CD4-positive, alpha-beta memory T cell (primary cell): ENCODE results near the gene AREL1. TPM values are rescaled to one million over a fixed set of nuclear protein-coding genes. Genes with fewer than 3 reads are reported as not detected.

Experiments used
- CTCF ChIA-PET: fragments of 350-600 bp; sonication (Branson Sonifier 250); formaldehyde crosslinking; loops from one replicate; lab custom pipeline; 2021; ENCODE audit warnings: inconsistent platforms; ENCODE audit not compliant: partially characterized antibody; lab: Charles Lee
- POLR2A ChIA-PET: fragments of 350-600 bp; sonication (Branson Sonifier 250); formaldehyde crosslinking; loops from one replicate; lab custom pipeline; 2021; ENCODE audit not compliant: partially characterized antibody; lab: Charles Lee
- DNase-seq, 5 donors: peaks; one replicate each; pipeline versions ENCODE4 v3.0.0 to v3.0.0-alpha.2; 2020 to 2022; ENCODE audit warnings: mixed read lengths in 1 of 5
- H3K27ac ChIP-seq: one replicate; pipeline ENCODE4 v1.7.0; 2013; ENCODE audit warnings: low read depth, low read length
- H3K27me3 ChIP-seq: 2 replicates; pipeline ENCODE4 v1.7.0; 2013; ENCODE audit warnings: mild to moderate bottlenecking, low read length, moderate library complexity; ENCODE audit not compliant: insufficient read depth
- H3K36me3 ChIP-seq: 2 replicates; pipeline ENCODE4 v1.7.0; 2013; ENCODE audit warnings: mild to moderate bottlenecking, low read length, moderate library complexity; ENCODE audit not compliant: insufficient read depth
- H3K4me1 ChIP-seq: 2 replicates; pipeline ENCODE4 v1.7.0; 2013; ENCODE audit warnings: mild to moderate bottlenecking, low read length, moderate library complexity; ENCODE audit not compliant: insufficient read depth
- H3K4me3 ChIP-seq, 2 donors: one replicate each; pipeline ENCODE4 v1.7.0; 2013; ENCODE audit warnings: low read length in 2 of 2, mild to moderate bottlenecking in 1 of 2
- H3K9me3 ChIP-seq, 2 donors: one replicate each; pipeline ENCODE4 v1.7.0; 2013; ENCODE audit warnings: low read length in 2 of 2, control low read depth in 1 of 2; ENCODE audit not compliant: control insufficient read depth in 1 of 2
- H3K27ac Mint-ChIP-seq, 7 donors: one replicate each; pipeline ENCODE4 v1.8.0; 2020 to 2021; ENCODE audit warnings: mixed read lengths in 7 of 7, mild to moderate bottlenecking in 6 of 7, inconsistent platforms in 3 of 7, moderate library complexity in 3 of 7
- H3K27me3 Mint-ChIP-seq, 2 donors: one replicate each; pipeline ENCODE4 v1.8.0; 2020 to 2021; ENCODE audit warnings: mixed read lengths in 2 of 2
- H3K36me3 Mint-ChIP-seq, 2 donors: one replicate each; pipeline ENCODE4 v1.8.0; 2020 to 2021; ENCODE audit warnings: mixed read lengths in 2 of 2, inconsistent platforms in 1 of 2, mild to moderate bottlenecking in 1 of 2
- H3K4me1 Mint-ChIP-seq, 4 donors: one replicate each; pipeline ENCODE4 v1.8.0; 2020 to 2021; ENCODE audit warnings: mixed read lengths in 4 of 4, mild to moderate bottlenecking in 1 of 4
- H3K4me3 Mint-ChIP-seq, 8 donors: one replicate each; pipeline ENCODE4 v1.8.0; 2020 to 2021; ENCODE audit warnings: mixed read lengths in 8 of 8, mild to moderate bottlenecking in 7 of 8, moderate library complexity in 6 of 8, inconsistent platforms in 3 of 8
- H3K9me3 Mint-ChIP-seq, 8 donors: one replicate each; pipeline ENCODE4 v1.8.0; 2020 to 2021; ENCODE audit warnings: mixed read lengths in 8 of 8, mild to moderate bottlenecking in 5 of 8, inconsistent platforms in 3 of 8, moderate library complexity in 1 of 8
- intact Hi-C: fragments of 100-400 bp; cut with micrococcal nuclease; formaldehyde crosslinking; loops from one replicate; pipeline ENCODE4 v1.15.1; 2023
- polyA plus RNA-seq, 2 donors: library from polyadenylated mRNA; unstranded; fragments of 300-500 nt; fragmentation: Illumina TruSeq; gene quantifications; one replicate each; pipeline ENCODE4 v1.2.3, GENCODE V29; 2021
- total RNA-seq, 2 experiments: library from RNA; stranded (reverse); gene quantifications; one replicate each; pipeline ENCODE4 v1.2.3, GENCODE V29; 2021

Gene AREL1
- total and polyA plus RNA-seq, 4 experiments from 2014 or later = 16.2 to 46.1 (median 34.3) TPM

- POLR2A ChIA-PET = no interaction called here
- Mint-ChIP-seq H3K36me3 (peaks cover 56 to 79% of the 10 kb centered on the region in 2 donors), H3K4me3 (no peak overlapping the region), H3K27me3 (no peaks in the 10 kb centered on the region), H3K27ac (peak overlapping the region in 1 of 7 donors; percentile 36), H3K4me1 (peaks cover 0 to 2% (median 0%) of the 10 kb centered on the region in 4 donors), H3K9me3 (no peaks in the 10 kb centered on the region)
- intact Hi-C loops = no loop called here
- no peak for DNase-seq
- H3K4me1 ChIP-seq = no peaks in the 10 kb centered on the region
- no peaks in the 10 kb centered on the region for H3K27me3 ChIP-seq
- CTCF ChIA-PET = no interaction called here
- peaks cover 60% of the 10 kb centered on the region for H3K36me3 ChIP-seq
- H3K4me3 ChIP-seq = no peak overlapping the region
- H3K27ac ChIP-seq = no peak overlapping the region
- H3K9me3 ChIP-seq = no peaks in the 10 kb centered on the region
Observed at GRCh38 chr14:74673768-74674167, 39.1 kb downstream of the AREL1 start.

GRCh38 chr14:74671789-74672188 lies 41.1 kb downstream of the AREL1 start:
- no peak overlapping the region for H3K27ac ChIP-seq
- CTCF ChIA-PET = interaction anchor here (0.7 kb wide), 1 partner anchor 63 kb away, joined by 3 read pairs; no protein-coding TSS in a partner anchor
- H3K36me3 Mint-ChIP-seq = peaks cover 69 to 90% of the 10 kb centered on the region in 2 donors

GRCh38 chr14:74670726-74671411 lies 42.0 kb downstream of the AREL1 start:
- POLR2A ChIA-PET = no interaction called here
- intact Hi-C loops = no loop called here
- DNase-seq = no peak
- peaks cover 66 to 90% of the 10 kb centered on the region in 2 donors for H3K36me3 Mint-ChIP-seq
- H3K27ac ChIP-seq = no peak overlapping the region
- H3K27me3 Mint-ChIP-seq = no peaks in the 10 kb centered on the region
- H3K9me3 Mint-ChIP-seq = no peaks in the 10 kb centered on the region
- H3K4me3 Mint-ChIP-seq = no peak overlapping the region
- H3K4me3 ChIP-seq = no peak overlapping the region
- CTCF ChIA-PET = interaction anchor here (0.6 to 1.7 kb wide), 4 partner anchors 58 to 132 kb away, joined by 3 to 6 read pairs (median 4); partner anchors contain the start of gene LTBP2
- no peaks in the 10 kb centered on the region for H3K4me1 Mint-ChIP-seq
- no peaks in the 10 kb centered on the region for H3K9me3 ChIP-seq
- peaks cover 67% of the 10 kb centered on the region for H3K36me3 ChIP-seq
- H3K27me3 ChIP-seq = no peaks in the 10 kb centered on the region
- no peaks in the 10 kb centered on the region for H3K4me1 ChIP-seq
- H3K27ac Mint-ChIP-seq = no peak overlapping the region

More at GRCh38 chr14:74671789-74672188, 41.1 kb downstream of the AREL1 start:
- DNase-seq = no peak
- Mint-ChIP-seq H3K4me3 (no peak overlapping the region), H3K27me3 (no peaks in the 10 kb centered on the region), H3K9me3 (no peaks in the 10 kb centered on the region), H3K27ac (no peak overlapping the region), H3K4me1 (peaks cover 0 to 2% (median 0%) of the 10 kb centered on the region in 4 donors)
- no peaks in the 10 kb centered on the region for H3K27me3 ChIP-seq
- POLR2A ChIA-PET = no interaction called here
- H3K4me3 ChIP-seq = no peak overlapping the region
- intact Hi-C loops = no loop called here
- no peaks in the 10 kb centered on the region for H3K9me3 ChIP-seq
- H3K36me3 ChIP-seq = peaks cover 74% of the 10 kb centered on the region
- no peaks in the 10 kb centered on the region for H3K4me1 ChIP-seq

GRCh38 chr14:74669846-74670245 lies 43.0 kb downstream of the AREL1 start:
- Mint-ChIP-seq H3K36me3 (peaks cover 67 to 88% of the 10 kb centered on the region in 2 donors), H3K4me3 (no peak overlapping the region), H3K9me3 (no peaks in the 10 kb centered on the region), H3K4me1 (no peaks in the 10 kb centered on the region), H3K27ac (no peak overlapping the region), H3K27me3 (no peaks in the 10 kb centered on the region)
- Histone ChIP-seq H3K9me3 (no peaks in the 10 kb centered on the region), H3K27me3 (no peaks in the 10 kb centered on the region), H3K4me1 (no peaks in the 10 kb centered on the region), H3K4me3 (no peak overlapping the region), H3K36me3 (peaks cover 63% of the 10 kb centered on the region), H3K27ac (no peak overlapping the region)
- ChIA-PET POLR2A (no interaction called here), CTCF (interaction anchor here (0.9 to 1.7 kb wide), 3 partner anchors 57 to 61 kb away, joined by 3 to 6 read pairs (median 3); partner anchors contain the start of gene LTBP2)
- intact Hi-C loops = no loop called here
- no peak for DNase-seq

GRCh38 chr14:74669256-74669655 lies 43.6 kb downstream of the AREL1 start:
- POLR2A ChIA-PET = no interaction called here
- Mint-ChIP-seq H3K9me3 (no peaks in the 10 kb centered on the region), H3K4me1 (no peaks in the 10 kb centered on the region), H3K4me3 (no peak overlapping the region), H3K27me3 (no peaks in the 10 kb centered on the region), H3K27ac (no peak overlapping the region), H3K36me3 (peaks cover 70 to 88% of the 10 kb centered on the region in 2 donors)
- Histone ChIP-seq H3K4me3 (no peak overlapping the region), H3K9me3 (no peaks in the 10 kb centered on the region), H3K27me3 (no peaks in the 10 kb centered on the region), H3K4me1 (no peaks in the 10 kb centered on the region), H3K27ac (no peak overlapping the region), H3K36me3 (peaks cover 67% of the 10 kb centered on the region)
- CTCF ChIA-PET = interaction anchor here (1.4 to 1.7 kb wide), 2 partner anchors 8 to 60 kb away, joined by 3 to 6 read pairs; no protein-coding TSS in a partner anchor
- DNase-seq = no peak
- intact Hi-C loops = no loop called here

GRCh38 chr14:74667758-74668157 lies 45.1 kb downstream of the AREL1 start:
- no peak overlapping the region for H3K4me3 Mint-ChIP-seq
- H3K4me1 Mint-ChIP-seq = no peaks in the 10 kb centered on the region
- Histone ChIP-seq H3K9me3 (no peaks in the 10 kb centered on the region), H3K4me3 (no peak overlapping the region), H3K27ac (no peak overlapping the region), H3K27me3 (no peaks in the 10 kb centered on the region), H3K4me1 (no peaks in the 10 kb centered on the region), H3K36me3 (peaks cover 66% of the 10 kb centered on the region)
- ChIA-PET POLR2A (no interaction called here), CTCF (interaction anchor here (1.1 to 2.6 kb wide), 6 partner anchors 10 to 58 kb away, joined by 3 to 11 read pairs (median 3); no protein-coding TSS in a partner anchor)
- intact Hi-C loops = no loop called here
- peaks cover 75 to 89% of the 10 kb centered on the region in 2 donors for H3K36me3 Mint-ChIP-seq
- no peak for DNase-seq
- H3K27ac Mint-ChIP-seq = peak overlapping the region in 2 of 7 donors; percentile 9 to 29
- no peaks in the 10 kb centered on the region for H3K9me3 Mint-ChIP-seq
- no peaks in the 10 kb centered on the region for H3K27me3 Mint-ChIP-seq

GRCh38 chr14:74664717-74665116 lies 48.2 kb downstream of the AREL1 start:
- intact Hi-C loops = no loop called here
- peaks cover 57% of the 10 kb centered on the region for H3K36me3 ChIP-seq
- CTCF ChIA-PET = interaction anchor here (2.0 kb wide), 1 partner anchor 53 kb away, joined by 9 read pairs; the partner anchor contains the start of gene LTBP2

More at GRCh38 chr14:74664717-74665116, 48.2 kb downstream of the AREL1 start:
- H3K36me3 Mint-ChIP-seq = peaks cover 62 to 82% of the 10 kb centered on the region in 2 donors
- no peak overlapping the region for H3K4me3 Mint-ChIP-seq
- H3K27me3 Mint-ChIP-seq = no peaks in the 10 kb centered on the region
- H3K27ac ChIP-seq = no peak overlapping the region
- H3K4me1 Mint-ChIP-seq = no peaks in the 10 kb centered on the region
- no peak overlapping the region for H3K4me3 ChIP-seq
- H3K9me3 Mint-ChIP-seq = no peaks in the 10 kb centered on the region
- no peaks in the 10 kb centered on the region for H3K27me3 ChIP-seq
- DNase-seq = no peak
- no peaks in the 10 kb centered on the region for H3K9me3 ChIP-seq
- POLR2A ChIA-PET = no interaction called here
- H3K4me1 ChIP-seq = no peaks in the 10 kb centered on the region
- peak overlapping the region in 1 of 7 donors; percentile 17 for H3K27ac Mint-ChIP-seq
